HG03571 (cell line): Measurements from ENCODE around the gene COMMD4.
"Not testable (repeated sequence)": the region's sequence is repeated elsewhere in the genome, so short reads cannot be mapped to it uniquely, and the experiment has no call there.

Experiments
- ATAC-seq: cut with Tn5 transposase; IDR thresholded peaks from one replicate; pipeline ENCODE4 v1.9.1; 2021; ENCODE audit not compliant: unreplicated experiment

Gene COMMD4

DNA sequence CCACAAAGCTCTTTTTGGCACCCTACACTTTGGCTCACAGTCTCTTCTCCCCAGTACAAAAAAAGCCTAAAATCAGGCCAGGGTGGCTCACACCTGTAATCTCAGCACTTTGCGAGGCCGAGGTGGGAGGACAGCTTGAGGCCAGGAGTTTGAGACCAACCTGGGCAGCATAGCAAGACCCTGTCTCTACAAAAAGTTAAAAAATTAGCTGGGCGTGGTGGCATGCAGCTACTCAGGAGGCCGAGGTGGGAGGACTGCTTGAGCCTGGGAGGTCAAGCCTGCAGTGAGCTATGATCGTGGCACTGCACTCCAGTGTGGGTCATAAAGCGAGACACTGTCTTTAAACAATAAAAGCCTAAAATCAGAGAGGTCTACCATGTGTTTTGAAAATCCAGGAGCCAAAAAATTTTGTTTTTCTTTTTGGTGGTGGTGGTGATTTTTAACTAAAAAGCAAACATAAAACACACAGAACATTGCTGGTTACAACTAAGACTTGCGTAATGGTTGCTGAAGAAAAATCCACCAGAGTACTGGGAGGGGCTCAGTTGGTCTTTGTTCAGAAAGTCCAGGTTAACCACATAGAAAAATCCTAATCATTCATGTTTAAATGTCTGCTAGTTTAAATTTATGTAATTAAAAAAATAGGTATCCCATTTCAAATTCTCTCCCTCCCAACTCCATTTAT is 34.2 kb downstream of the COMMD4 start:
- ATAC-seq, result no peak

DNA sequence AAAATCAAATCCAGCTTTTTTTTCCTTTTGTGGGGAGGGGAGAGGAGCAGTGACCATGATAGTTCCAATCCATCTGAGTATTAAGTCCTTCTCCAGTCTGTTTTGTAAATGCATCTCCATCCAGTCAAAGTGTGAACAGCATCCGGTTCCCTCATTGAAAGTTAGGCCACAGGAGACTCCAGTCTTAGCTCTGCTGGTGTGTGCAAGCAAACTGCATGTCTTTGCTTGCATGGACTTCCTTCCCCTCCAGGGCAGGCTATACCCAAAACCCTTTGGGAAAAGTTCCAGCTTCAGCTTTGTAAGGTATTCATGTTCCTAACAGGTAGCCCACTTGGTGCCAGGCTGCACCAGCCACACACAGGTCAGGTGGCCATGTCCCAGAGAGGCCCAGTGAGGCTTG is 35.6 kb downstream of the COMMD4 start:
- ATAC-seq, result no peak

DNA sequence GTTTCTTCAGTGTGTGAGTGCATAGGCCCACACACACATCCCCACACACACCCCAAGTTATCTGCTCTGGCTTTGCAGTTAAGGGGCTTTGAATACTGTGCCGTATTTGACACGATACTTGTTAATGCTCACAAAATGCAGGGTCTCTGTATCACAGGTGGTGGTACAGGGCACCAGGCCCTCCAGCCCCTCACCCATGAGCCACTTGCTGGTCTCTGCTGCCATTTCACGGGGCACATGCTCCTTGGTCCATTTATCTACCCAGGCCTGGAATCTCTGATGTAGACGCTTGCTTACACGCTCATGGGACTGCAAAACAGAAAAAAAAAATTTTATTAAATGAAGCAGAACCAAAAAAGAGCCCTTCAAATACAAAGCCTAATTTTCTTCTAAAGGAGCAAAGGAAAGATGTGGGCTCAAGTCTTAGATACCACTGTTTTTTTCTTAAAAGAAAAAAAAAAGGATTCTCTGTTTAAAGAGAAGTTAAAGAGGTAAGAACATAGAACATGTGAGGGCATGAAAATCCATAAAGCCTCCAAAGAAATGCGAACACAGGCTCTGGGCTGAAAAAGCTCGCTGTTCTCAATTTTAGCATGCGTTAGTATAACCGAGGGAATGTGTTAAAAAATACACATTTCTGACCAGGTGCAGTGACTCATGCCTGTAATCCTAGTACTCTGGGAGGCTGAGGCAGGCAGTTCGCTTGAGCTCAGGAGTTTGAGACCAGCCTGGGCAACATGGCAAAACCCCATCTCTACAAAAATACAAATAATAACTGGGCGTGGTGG is 36.2 kb downstream of the COMMD4 start:
- no peak for ATAC-seq

DNA sequence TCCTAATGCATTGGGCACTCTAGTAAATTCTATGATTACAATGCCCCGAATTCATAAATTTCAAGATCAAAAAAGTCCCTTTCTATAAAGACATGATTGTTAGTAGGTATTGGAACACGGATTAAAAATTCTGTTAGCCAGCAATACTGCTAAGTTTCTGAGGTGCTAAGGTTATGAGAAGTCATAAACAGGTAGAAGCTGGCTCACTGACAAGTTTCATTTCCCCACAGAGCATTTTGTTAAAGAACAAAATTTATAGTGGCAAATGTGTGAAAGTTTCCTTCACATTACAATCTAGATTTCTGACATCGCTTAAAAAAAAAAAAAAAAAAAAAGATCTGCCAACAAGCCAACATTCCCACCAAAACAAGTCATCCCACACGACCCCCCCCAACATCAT is 44.9 kb downstream of the COMMD4 start:
- ATAC-seq, result no peak

DNA sequence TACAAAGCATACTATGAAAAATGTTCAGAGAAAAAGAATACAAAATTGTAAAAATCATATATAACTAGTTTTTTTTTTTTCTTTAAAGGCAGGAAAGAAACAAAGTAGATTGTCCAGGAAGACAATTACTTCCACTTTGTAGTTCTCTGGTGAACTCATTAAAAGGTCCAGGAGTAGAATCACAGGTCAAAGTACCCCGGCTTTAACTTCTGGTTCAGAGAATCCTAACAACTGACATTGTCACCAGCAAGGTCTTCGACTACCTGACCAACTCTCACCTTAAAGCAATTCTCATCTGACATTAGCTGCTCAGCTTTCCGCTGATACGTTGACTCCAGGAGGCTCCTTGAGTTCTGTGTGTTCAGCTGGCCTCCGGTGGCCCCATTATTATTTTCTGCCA is 48.1 kb downstream of the COMMD4 start:
- ATAC-seq, result not testable (repeated sequence)
